HG02973 (cell line): ENCODE results near the gene SLC7A14.

Experiments
- ATAC-seq: cut with Tn5 transposase; IDR thresholded peaks from one replicate; pipeline ENCODE4 v1.9.1; 2021; ENCODE audit warnings: moderate library complexity; ENCODE audit not compliant: unreplicated experiment

The SLC7A14 gene

DNA sequence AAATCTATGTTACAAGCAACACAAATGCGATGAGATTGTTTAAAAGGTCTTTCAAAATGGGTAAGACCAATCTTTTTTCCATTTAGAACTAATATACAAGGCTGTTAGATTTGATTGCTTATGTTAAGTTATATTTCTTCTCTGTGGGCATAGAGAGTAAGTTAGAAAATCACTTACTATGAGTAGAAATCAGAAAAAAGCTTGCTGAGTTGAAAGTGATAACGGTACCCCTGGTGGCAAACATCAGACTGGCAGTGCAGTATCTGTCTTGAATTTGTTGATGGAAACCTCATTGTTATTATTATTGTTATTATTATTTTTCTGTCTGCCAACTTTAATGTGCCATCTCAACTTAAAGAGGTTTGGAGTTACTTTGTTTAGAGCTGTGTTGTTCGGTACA, 154.8 kb downstream of the SLC7A14 start:
- no peak for ATAC-seq

GRCh38 chr3:170429050-170429449, 156.8 kb downstream of the SLC7A14 start:
- ATAC-seq = no peak

DNA sequence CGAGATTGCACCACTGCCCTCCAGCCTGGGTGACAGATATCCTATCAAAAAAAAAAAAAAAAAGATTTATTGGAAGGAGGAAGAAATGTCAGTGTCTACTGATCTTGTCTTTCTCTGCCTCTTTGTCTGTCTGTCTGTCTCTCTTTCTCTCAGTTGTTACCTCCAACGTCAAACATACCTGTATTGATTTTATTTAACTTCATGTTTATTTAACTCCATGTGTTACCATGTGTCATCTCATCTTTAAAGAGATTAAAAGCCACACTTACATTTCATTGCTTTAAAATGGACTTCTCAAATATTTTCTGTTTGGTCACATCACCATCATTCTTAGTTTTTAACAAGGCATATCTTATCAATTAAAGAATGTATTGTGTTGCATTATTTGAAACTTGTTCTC, 157.8 kb downstream of the SLC7A14 start:
- no peak for ATAC-seq

GRCh38 chr3:170426240-170426797, 159.6 kb downstream of the SLC7A14 start:
- no peak for ATAC-seq

GRCh38 chr3:170425491-170426239, 160.2 kb downstream of the SLC7A14 start:
- ATAC-seq = no peak

- no peak for ATAC-seq
These were observed 161.0 kb downstream of the SLC7A14 start for GRCh38 chr3:170424879-170425278.

- no peak for ATAC-seq
These were observed 162.8 kb downstream of the SLC7A14 start for GRCh38 chr3:170423001-170423615.

DNA sequence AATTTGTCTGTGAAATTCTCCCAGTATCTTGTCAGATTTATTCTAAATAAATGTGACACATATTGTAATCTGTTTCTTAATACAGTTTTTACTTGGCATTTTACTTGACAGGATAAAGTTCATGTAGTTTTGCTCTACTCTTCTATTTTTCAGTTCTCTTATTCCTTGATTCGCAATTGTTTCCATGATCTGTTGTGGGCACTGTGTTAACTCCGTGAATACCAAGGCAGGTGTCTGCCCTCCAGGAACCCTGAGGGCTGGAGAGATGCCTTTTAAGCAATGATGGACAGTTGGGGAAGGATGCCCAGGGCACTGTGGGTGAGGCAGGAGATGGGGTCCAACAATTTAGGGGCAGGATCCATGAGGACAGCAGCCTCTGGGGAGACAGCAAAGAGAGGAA, 164.1 kb downstream of the SLC7A14 start:
- no peak for ATAC-seq

DNA sequence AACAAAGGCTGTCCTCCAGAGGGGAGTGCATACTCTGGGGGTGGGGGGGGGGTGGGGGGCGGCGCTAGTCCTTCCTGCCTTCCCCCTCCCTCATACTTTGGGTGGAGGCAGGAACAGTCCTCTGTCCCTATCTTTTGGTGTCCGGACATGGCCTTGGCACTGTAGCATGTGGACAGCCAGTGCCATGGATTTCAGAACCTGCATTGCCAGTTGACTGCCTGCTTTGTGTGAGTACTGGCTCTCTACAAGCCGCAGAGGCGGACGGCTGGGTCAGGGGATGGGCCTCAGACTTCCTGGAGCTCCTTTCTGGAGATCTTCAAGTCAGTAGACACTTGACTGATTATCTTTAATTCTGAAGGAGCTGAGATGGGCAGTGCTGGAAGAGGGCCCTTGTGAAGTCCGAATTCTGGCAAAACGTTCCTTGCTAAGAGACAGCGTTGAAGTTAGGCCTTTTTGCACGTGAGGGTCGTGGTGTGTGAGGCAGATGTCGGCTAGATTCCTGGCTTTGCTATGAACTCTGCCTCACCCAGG, 164.7 kb downstream of the SLC7A14 start:
- ATAC-seq = no peak

DNA sequence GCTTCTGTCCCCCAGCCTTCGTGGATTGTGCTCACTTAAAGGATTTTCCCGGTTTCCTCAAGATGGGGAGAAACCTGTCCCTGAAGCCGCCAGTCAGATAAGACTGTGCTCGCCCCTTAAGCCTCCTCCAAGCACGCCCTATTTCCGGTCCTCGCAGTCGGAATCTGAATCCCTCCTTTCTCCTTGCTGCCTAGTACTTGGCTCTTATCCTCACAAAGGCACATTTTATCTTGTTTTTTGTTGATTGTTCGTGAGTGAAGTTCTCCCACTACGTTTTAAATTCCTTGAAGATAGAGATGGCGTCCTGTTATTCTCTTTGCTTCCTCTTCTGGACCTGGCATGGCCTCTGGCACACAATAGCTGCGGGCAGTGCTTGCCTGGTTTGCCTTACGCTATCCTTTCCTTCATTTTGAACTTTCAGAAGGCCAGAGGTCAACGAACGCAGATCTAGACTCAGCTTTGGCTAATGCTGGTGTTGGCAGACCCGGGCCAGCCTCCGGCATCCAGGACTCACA, 165.5 kb downstream of the SLC7A14 start:
- ATAC-seq = no peak

- ATAC-seq = no peak
These were observed 166.3 kb downstream of the SLC7A14 start for GRCh38 chr3:170419557-170420087.

- no peak for ATAC-seq
These were observed 167.2 kb downstream of the SLC7A14 start, which contains the start of gene CLDN11 for GRCh38 chr3:170418422-170419398. CLDN11 (plus strand) TSS chr3:170418868; CDS start chr3:170419067, 199 bp downstream.

DNA sequence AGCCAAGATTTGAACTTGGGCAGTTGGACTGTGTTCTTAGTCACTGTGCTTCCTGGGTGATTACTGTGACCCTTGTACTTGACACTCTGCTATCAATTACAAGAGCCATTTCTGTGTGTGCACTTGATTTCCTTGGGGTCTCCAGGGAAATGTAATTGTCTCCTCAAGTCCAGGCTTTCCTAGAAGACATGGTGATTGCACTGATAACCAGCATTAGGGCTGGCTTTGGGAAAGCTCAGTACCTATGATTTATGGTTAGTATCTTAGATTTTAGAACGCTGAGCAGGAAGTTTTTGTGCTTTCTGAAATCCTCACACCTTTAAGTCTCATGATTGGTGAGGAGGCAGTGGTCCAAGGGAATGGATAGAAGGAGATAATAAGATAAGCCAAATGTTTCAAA, 168.8 kb downstream of the SLC7A14 start:
- no peak for ATAC-seq

- ATAC-seq = no peak
These were observed 171.6 kb downstream of the SLC7A14 start for GRCh38 chr3:170414202-170414663.

GRCh38 chr3:170413291-170413690, 172.6 kb downstream of the SLC7A14 start:
- ATAC-seq = no peak

DNA sequence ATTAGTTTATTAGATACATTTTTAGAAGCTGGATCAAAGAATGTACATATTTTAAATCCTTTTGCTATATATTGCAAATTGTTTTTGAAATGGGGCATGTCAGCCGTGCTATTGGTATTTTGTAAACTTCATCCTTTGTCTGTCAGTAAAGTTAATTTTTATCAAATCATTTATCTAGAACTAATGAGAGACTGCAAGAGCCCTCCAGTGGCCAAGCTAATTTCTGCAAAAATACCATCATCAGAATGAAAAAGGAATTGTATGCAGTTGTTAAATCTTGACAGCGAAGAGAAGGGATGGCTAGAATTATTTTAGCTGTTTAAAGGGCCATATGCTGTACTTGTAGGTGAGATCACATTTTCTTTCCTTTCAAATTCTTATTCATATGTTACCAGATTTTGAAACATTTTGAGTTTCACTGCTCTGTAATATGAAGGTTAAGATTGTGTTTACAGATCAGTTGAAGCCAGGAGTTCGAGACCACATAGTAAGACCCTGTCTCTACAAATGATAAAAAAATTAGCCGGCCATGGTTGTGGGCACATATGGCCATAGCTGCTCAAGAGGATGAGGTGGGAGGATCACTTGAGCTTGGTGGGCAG, 175.3 kb downstream of the SLC7A14 start:
- ATAC-seq = no peak
